H54 (cell line): Measurements from ENCODE around the gene PKNOX1.
"Not testable (repeated sequence)": the region's sequence is repeated elsewhere in the genome, so short reads cannot be mapped to it uniquely, and the experiment has no call there.

Source experiments
- DNase-seq: peaks from one replicate; pipeline ENCODE4 v3.0.0; 2011; ENCODE audit warnings: low spot score, mixed read lengths; ENCODE audit not compliant: insufficient read length
- FAIRE-seq: peaks from 3 replicates; lab custom pipeline; 2011; peaks lifted over from hg19 to GRCh38; lab: Jason Lieb, UNC
- POLR2A ChIP-seq: IDR thresholded peaks from 2 replicates; pipeline ENCODE4 v1.6.1; 2011; ENCODE audit warnings: low read depth, mild to moderate bottlenecking, low read length

PKNOX1 gene

GRCh38 chr21:42988236-42988965, 14.0 kb downstream of the PKNOX1 start:
- FAIRE-seq (no peak), DNase-seq (no peak)
- no peak for TF ChIP-seq POLR2A

- not testable (repeated sequence) for DNase-seq, FAIRE-seq
Measured at GRCh38 chr21:42989370-42989769, 15.0 kb downstream of the PKNOX1 start.

- DNase-seq (no peak), FAIRE-seq (no peak)
- TF ChIP-seq POLR2A, result no peak
Measured at GRCh38 chr21:42989816-42990650, 15.7 kb downstream of the PKNOX1 start.

- DNase-seq (peak; percentile 79), FAIRE-seq (no peak)
- no peak for TF ChIP-seq POLR2A
Measured at GRCh38 chr21:42991992-42992740, 17.8 kb downstream of the PKNOX1 start.

- TF ChIP-seq POLR2A, result no peak
- DNase-seq (no peak), FAIRE-seq (no peak)
Measured at GRCh38 chr21:42993051-42993712, 18.8 kb downstream of the PKNOX1 start.

GRCh38 chr21:42997053-42997452, 22.7 kb downstream of the PKNOX1 start:
- DNase-seq, result peak; percentile 82
- no peak for TF ChIP-seq POLR2A
- FAIRE-seq, result peak; percentile 41

GRCh38 chr21:42997983-42998382, 23.6 kb downstream of the PKNOX1 start:
- DNase-seq, FAIRE-seq: not testable (repeated sequence)

- not testable (repeated sequence) for FAIRE-seq, DNase-seq
Measured at GRCh38 chr21:42999152-42999551, 24.8 kb downstream of the PKNOX1 start.

- FAIRE-seq, DNase-seq: not testable (repeated sequence)
Measured at GRCh38 chr21:43000041-43000440, 25.7 kb downstream of the PKNOX1 start.

GRCh38 chr21:43001316-43001715, 27.0 kb downstream of the PKNOX1 start:
- TF ChIP-seq POLR2A, result no peak
- no peak for DNase-seq
- FAIRE-seq, result no peak

- DNase-seq (no peak), FAIRE-seq (no peak)
- no peak for TF ChIP-seq POLR2A
Measured at GRCh38 chr21:43004926-43005325, 30.6 kb downstream of the PKNOX1 start.

- no peak for DNase-seq
- no peak for FAIRE-seq
- TF ChIP-seq POLR2A, result no peak
Measured at GRCh38 chr21:43005635-43006034, 31.3 kb downstream of the PKNOX1 start.

- not testable (repeated sequence) for DNase-seq, FAIRE-seq
Measured at GRCh38 chr21:43006051-43006873, 31.9 kb downstream of the PKNOX1 start.
